GM18519 (cell line): Measurements from ENCODE around the gene SAE1.

Experiments
- ATAC-seq: cut with Tn5 transposase; IDR thresholded peaks from one replicate; pipeline ENCODE4 v1.9.1; 2021; ENCODE audit warnings: mild to moderate bottlenecking, moderate library complexity; ENCODE audit not compliant: unreplicated experiment, low FRiP score

SAE1 gene

DNA sequence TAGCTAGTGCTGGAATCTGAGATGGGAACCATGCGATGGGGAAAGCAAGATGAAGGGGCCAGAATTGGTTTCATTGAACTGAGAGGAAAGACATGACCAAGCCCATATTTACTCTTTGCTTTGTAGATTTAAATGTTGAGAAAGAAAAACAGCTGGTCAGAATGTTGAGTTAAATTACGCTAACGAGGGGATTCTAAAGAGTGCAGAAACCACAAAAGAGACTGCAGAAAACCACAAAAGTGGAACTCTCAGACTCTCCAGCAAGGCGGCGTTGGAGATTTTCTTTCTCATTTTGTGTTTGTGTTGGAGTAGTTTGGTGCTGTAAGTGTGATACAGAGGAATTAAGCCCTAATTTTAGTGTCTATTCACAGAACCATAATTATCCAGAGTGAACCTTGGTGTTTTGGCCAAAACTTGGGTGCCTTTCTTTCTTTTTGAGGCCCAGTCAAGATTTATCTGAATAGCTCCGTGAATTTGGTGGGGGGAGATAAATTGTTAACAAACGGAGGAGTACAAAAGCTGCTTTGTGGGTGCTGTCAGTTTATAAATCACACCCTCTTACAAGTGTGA, 26.3 kb downstream of the SAE1 start:
- ATAC-seq: no peak

DNA sequence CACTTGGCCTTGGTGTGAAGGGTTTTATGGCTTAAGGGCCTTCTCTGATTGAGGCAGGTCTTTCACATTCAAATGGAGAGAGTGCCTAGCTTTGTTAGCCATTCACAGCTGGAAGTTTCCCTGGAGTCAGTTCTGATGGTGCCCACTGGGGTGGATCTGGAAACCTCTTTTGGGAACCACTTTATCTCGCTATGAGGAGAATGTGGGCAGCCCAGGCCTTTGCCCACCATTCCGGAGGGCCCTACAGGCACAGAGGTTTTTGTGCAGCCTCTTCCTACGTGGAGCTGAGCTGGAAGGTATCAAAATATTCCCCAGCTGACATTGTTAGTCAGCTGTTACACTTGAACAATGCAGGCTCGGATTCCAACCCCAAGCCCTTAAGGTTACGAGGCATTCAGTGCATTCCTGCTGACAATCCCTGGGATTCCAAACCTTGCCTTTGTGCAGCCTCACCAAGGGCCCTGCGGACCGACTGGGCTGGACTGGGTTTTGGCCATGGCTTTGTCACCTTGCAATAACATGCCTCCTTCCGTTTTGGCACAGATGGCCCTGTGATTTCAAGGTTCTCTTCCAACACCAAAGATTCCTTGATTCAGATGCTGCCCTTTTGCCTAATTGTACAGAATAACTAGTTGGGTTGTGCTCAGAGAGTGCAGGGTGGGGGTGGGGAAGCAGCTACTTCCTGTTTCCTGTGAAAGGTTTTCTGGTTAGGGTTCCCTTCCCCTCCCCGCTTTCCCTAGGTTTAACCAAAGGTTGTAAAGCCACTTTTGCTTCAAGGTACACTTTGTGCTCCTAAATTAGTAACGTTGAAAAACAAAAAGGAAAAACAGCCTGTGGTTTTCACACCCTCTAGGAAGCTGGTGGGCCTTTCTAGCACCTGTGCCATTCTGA, 27.0 kb downstream of the SAE1 start:
- ATAC-seq: no peak

DNA sequence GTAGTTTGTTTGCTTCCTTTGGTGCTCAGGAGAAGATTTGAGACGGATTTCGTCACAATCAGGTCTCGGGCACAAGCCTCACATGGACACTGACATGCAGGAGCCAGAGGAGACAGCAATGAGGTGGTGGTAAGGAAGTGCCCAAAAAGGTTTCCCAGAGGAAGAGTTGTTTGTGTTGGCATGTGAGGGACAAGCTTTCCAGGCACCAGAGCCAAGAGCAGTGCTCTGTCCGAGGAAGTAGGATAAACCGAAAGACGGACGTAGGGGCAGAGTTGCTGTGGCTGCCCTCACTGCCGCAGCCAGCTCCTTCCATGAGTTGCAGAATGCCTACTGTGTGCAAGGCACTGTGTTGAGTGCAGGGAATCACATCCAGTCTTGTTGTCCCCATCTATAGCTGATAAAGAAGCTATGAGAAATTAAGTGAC, 27.7 kb downstream of the SAE1 start:
- ATAC-seq: no peak

DNA sequence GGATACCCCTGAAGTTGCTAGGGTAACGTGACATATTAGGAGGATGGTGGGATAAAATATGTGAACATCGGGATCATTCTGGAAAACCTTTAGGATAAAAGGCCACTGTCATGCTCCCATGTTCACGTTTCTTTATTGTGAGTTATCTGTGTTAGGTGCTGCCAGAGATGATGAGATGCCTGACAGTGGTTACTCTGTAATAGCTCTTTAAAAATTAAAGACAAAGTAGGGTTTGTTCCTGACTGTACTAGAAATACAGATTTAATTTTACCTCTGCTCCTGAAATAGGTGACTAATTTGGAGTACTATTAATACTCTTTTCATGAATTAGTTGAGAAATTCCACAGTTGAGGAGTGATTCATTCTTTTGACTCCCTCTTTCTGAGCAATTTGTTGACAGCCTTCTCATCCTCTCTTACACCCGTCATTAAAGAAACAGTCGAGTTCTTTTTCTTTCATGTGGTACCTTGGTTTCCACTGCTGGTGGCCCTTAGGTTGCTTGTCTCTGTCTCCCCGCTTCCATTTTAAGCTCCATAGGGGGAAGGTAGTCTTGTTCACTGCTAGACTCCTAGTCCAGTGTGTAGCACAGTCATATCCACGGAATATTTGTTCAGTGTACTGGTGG, 28.4 kb downstream of the SAE1 start:
- no peak for ATAC-seq

DNA sequence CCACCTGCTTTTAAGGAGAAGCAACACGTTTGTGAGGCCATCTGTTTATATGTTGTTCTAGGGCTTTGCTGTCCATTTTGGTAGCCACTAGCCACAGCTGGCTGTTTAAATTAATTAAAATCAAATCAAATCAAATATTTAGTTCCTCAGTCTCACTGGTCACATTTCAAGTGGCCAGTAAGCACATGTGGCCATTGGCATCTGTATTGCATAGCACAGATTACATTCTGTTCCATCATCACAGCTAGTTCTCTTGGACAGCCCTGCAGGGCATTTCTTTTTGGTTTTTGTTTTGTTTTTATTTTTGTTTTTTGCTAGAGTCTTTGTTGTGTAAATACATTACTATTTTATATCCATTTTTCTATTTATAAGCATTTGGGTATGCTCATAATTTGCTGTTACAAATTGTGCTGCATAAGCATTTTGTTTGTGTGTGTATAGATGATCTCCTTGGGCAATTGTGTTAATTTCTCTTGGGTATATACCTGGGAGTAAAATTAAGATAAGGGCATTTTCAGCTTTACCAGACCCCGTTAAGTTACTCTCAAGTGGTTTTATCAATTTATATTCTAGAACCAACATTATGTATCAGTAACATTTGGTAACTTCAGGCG, 31.3 kb downstream of the SAE1 start:
- ATAC-seq: no peak

DNA sequence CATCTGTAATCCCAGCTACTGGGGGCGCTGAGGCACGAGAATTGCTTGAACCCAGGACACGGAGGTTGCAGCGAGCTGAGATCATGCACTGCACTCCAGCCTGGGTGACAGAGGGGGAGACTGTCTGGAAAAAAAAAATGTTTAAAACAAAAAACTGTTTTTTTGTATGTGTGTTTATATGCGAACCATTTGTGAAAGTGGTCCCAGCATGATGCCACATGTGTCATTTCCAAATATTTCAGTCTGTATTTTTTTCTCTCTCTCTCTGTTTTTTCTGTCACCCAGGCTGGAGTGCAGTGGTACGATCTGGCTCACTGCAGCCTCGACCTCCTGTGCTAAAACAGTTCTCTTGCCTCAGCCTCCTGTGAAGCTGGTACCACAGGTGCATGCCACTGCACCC, 37.4 kb downstream of the SAE1 start:
- no peak for ATAC-seq

DNA sequence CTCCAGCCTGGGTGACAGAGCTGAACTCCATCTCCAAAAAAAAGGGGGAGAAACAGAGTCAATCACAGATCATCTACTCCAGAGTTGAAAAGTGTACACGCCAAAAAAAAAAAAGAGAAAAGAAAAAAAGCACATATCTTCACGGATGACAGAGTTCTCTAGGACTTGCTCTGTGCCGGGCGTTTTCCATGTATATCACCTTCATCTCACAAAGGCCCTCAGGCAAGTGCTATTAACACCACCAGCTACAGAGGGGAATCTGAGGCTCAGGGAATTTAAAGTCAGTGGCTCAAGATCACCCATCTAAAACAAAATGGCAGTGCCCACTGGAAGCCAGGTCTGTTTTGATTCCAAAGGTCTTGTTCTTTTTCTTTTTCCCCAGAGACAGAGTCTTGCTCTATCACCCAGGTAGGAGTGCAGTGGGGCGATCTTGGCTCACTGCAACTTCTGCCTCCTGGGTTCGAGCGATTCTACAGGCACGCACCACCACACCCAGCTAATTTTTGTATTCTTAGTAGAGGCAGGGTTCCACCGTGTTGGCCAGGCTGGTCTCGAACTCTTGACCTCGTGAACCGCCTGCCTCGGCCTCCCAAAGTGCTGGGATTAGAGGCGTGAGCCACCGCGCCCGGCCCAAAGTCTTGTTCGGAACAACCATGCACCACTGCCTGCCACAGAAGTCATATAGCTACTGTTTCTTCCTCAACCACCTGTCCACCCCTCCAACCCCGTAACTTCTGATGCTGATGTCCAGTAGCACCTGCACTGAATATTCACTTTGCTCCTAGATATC, 42.2 kb downstream of the SAE1 start:
- ATAC-seq: no peak

DNA sequence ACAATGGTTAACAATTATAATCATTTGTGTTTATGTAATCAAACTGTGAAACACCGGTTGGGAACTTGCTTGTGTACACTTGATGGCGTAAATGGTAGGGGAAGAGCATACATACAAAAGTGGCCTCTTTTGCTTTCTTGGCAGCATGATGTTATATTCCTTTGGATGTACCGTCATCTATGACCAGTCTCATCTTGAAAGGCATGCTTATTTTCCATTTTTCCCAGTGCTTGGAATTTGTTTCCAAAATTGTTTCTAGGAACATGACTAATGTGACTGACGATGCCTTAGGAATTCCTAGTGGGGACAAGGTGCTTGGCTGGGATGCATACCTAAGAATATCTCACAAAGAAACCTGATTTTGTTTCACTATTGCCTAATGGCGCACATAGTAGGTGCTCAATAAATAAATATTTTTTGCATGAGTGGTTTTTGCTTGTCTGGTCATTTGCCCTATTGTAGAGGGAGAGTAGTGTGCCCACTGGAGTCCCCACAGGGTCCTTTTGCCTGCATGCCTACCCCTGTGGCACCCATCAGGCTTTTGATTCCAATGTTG, 45.5 kb downstream of the SAE1 start:
- no peak for ATAC-seq

DNA sequence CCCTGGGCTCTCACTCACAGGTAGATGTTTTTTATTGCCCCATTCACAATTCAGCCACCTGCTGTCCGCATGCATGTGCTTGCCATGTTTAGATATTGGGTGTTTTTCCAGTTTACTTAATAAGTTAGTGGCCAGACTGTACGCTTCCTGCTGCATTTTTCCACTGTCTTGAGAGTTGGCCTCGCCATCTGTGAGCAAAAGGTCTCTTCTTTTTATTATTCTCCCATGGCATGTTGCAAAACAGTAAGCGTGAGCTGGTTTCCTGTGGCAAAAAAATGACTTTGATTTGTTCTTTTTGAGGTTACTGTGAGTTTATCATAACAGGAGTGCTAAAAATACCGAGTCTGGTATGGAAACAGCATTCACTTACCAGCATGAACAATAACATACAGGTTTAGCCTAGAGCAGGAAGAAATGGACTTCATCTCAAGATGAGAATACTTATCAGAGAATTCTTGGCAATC, 46.0 kb downstream of the SAE1 start:
- ATAC-seq: no peak

DNA sequence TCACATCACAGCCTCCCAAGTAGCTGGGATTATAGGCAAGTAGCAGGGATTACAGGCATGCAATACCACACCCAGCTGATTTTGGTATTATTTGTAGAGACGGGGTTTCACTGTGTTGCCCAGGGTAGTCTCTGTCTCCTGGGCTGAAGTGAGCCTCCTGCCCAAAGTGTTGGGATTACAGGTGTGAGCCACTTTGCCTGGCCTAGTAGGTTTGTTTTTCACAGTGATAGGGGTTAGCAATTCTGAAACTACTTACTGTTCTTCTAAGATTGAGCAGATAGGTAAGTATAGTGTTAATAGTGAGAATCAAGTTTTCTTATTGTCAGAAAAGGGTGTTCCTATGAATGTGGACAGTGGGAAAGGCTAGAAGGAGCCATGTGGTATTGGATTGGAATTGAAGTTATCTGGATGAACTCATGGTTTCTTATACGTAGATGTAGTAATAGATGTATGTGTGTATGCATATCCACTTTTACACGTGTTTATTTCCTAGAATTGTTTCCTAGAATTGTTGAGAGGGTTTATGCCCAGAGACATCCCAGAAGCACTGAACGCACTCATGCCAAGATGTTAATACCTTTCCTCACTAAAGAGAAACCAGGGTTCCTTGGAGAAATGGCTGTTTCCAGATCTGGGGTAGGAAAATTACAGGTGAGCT, 49.1 kb downstream of the SAE1 start:
- no peak for ATAC-seq

DNA sequence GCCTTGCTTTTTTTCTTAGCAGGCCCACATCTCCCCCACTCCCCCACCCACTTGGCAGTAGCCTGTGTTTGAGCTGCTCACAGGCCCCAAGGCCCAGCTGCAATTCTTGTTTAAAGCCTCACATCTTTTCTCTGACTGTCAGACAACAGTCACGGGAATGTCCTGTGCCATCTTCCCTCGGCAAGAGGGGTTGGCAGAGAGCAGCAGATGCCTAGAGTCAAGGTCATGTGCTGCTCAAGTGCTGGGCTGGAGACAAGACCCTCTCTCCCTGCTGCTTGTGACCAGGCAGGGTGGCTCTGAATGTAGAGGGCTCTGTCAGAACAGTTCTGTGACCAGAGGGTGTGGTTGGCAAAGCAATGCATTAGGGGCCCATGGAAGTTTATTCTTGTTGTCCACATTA, 53.0 kb downstream of the SAE1 start:
- ATAC-seq: no peak

DNA sequence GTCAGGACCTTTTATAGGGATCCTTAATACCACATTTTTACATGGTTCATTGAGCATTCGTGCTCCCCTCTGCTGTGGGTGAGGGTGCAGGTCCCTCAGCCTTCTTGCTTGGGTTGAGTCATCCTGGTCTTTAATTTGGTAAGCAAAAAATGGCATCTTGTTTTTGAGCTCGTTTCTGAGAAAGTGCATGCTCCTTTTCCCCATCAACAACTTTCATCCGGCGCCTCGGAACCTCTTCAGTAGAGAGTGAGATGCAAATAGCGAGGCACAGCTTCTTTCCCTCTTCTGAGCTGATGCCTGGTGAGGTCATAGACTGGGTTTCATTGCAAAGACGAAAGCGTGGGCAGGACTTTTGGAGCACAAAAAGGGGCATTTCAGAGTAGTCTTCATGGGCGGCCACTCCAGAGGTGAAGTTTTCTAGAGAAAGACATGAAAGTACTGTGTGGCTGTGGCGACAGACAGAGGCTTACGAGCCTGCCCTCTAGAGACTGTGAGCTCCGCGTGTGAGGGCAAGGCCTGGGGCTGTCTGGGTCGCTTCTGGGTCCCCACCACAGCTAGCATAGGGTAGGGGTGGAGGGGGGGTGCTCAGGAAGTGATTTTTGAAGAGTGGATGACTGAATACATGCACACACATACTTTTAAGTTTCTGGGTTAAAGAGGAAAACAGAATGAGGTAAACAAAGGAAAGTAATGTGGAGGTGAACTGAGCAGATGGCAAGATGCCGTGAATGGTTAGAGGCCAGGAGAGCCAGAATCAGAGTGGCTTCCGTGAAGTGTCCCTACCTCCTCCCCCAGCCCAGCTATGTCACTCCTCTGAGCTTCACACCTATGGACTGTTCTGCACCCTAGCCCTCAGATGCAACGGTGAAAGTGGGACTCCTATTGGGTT, 56.1 kb downstream of the SAE1 start:
- ATAC-seq: peak; percentile 67

DNA sequence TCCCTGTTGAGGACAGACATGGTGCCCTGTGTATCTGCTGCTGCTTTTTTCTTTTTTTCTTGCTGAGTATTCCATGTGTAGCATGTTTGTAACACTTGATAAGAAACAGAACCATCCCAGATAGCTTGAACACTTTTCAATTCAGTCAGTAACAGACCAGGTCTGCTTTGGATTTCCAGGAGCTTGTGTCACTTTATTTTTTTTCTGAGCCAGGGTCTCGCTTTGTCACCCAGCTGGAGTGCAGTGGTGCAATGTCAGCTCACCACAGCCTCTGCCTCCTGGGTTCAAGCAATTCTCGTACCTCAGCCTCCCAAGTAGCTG, 56.7 kb downstream of the SAE1 start:
- no peak for ATAC-seq

DNA sequence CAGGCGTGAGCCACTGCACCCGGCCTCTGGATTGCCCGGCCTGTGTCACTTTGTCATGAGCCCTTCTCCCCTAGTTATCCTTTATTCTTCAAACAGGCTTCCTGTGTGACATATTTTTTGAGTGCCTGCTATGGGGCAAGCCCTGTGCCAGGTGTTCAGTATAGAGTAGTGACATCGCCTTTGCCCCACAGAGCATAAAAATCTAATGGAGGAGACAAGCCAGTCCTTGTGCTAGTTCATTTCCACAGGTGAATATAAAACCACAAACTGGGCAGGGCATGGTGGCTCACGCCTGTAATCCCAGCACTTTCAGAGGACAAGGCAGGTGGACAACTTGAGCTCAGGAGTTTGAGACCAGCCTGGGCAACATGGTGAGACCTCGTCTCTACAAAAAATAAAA, 57.2 kb downstream of the SAE1 start:
- ATAC-seq: no peak

DNA sequence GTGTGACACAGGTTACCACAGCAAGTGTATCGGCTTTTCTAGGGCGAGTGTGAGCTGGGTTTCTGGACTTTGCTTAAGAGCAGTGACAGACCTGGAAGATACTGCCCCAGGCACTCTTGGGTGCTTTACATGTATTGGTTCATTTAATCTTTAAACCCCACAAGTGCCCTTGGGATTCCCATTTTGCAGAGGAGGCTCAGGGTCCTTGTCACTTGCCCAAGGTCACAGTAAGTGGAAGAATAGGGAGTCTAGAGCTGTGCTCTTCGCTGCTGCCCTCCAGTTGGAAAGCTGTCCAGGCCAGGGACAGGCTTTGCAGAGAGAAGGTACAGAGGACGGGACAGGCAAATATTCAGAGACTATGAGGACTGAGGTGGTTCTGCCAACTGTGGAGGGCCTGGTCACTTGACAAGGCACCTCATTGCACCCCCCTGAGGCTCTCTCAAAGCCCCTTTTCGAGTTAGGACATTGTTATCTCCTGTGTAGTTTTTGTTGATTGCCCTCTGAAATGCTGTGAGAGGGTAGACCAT, 57.9 kb downstream of the SAE1 start:
- ATAC-seq: no peak

DNA sequence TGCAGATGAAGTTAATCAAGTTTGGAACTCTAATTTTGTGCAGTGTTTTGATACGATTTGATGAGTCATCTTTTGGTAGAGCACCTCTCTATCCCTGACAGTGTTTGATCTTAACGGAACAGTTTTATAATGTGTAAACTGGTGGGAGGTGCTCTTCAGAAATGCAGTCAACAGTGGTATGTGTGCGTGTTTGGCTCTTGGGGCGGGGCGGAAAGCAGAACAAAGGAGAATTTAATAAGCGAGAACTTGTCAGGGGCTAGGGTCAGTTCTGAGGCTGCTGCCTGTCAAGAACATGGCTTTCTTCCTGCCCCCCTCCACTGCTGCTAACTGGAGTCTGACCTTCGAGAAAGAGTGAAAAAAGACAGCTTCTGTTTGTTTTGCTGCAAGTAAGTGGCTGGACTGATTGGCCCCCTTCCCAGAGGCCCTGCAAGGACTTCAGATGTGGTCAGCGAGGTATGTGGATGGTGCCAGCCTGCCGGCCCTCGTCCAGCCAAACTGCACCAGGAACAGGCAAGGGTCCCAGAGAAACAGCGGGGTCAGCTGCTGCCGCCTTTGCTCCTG, 59.6 kb downstream of the SAE1 start:
- ATAC-seq: no peak

DNA sequence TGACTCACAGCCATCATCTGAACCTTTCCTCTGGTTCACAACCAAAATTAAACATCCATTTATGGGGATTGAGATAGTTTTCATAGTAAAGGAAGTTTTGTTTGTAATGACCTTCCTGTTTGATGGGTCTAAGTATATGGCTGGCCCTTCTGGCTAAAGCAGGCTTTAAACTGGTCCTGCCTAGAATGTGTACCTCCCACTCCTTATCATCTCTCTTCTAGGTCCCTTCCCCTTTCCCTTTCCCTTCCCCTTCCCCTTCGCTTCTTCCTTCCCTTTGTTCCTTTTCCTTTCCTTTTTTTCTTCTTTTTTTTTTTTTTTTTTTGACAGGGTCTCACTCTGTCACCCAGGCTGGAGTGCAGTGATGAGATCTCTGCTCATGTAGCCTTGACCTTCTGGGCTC, 64.8 kb downstream of the SAE1 start:
- ATAC-seq: no peak

DNA sequence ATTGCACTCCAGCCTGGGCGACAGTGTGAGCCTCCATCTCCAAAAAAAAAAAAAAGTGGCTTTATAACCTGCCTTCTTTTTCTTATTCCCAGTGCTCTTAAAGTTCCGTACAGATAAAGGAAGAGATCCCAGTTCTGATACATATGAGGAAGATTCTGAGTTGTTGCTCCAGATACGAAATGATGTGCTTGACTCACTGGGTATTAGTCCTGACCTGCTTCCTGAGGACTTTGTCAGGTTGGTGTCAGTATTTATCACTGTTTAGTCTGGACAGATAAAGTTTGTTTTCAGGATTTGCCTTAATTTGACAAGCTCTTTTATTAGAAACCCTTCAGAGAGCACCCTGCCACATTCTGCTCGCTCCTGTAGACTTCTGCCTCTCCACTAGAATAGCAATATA, 66.5 kb downstream of the SAE1 start:
- ATAC-seq: no peak
